HepG2 (cell line): ENCODE results near the gene ADARB1.

Experiments
- POLR2A ChIP-seq, 2 experiments: IDR thresholded peaks; 2 replicates each; pipeline ENCODE4 v1.6.1; 2011; ENCODE audit warnings: low read depth in 2 of 2, low read length in 2 of 2, mild to moderate bottlenecking in 1 of 2, moderate library complexity in 1 of 2; ENCODE audit not compliant: insufficient read depth in 1 of 2
- SRY ChIP-seq: sonication (generic); formaldehyde crosslinking; IDR thresholded peaks from 2 replicates; pipeline ENCODE4 v1.8.0; 2022; ENCODE audit warnings: mild to moderate bottlenecking, missing genetic modification reagents
- ZBTB34 ChIP-seq: sonication (generic); formaldehyde crosslinking; IDR thresholded peaks from 2 replicates; pipeline ENCODE4 v1.8.0; 2022; ENCODE audit warnings: mild to moderate bottlenecking, missing genetic modification reagents

- TF ChIP-seq ZBTB34 (no peak), SRY (CRISPR knock-in tag) (no peak), POLR2A (IDR thresholded peaks at IDR 0.05; ENCODE audit: insufficient read depth in 1 of 2, low read depth in 2 of 2, low read length in 2 of 2) (no peak)
Observed at GRCh38 chr21:45202889-45203288, 128.5 kb downstream of the ADARB1 start.
